Stimulated activated CD8-positive, alpha-beta memory T cell treated with anti-CD3 and anti-CD28 coated beads, Interleukin-2, amount 100 ng/mL, for 48 hours (primary cell): ENCODE results near the gene TRAK1.
"Not testable (repeated sequence)": the region's sequence is repeated elsewhere in the genome, so short reads cannot be mapped to it uniquely, and the experiment has no call there.

Experiments
- DNase-seq, 2 donors: peaks; one replicate each; pipeline ENCODE4 v3.0.0-alpha.2; 2020; ENCODE audit warnings: low read depth in 2 of 2

The TRAK1 gene

DNA sequence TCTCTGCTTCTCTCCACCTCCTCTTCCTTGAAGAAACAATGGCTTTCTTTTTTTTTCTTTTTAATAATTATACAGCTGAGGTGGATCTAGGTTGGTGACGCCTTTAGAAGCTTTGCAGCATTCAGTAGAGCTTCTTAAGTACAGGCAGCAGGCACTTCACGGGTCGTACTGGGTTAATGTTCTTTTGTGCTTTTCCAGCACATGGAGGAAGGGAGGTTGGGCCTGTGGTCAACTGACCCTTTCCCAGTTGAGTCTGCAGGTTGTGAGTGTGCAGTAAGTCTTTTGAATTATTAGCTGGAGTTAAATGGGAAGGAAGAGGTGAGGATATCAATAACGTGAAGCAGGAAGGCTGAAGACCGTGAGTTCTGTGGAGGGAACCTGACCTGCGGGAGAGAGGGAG is 7.0 kb downstream of the TRAK1 start:
- no peak for DNase-seq

DNA sequence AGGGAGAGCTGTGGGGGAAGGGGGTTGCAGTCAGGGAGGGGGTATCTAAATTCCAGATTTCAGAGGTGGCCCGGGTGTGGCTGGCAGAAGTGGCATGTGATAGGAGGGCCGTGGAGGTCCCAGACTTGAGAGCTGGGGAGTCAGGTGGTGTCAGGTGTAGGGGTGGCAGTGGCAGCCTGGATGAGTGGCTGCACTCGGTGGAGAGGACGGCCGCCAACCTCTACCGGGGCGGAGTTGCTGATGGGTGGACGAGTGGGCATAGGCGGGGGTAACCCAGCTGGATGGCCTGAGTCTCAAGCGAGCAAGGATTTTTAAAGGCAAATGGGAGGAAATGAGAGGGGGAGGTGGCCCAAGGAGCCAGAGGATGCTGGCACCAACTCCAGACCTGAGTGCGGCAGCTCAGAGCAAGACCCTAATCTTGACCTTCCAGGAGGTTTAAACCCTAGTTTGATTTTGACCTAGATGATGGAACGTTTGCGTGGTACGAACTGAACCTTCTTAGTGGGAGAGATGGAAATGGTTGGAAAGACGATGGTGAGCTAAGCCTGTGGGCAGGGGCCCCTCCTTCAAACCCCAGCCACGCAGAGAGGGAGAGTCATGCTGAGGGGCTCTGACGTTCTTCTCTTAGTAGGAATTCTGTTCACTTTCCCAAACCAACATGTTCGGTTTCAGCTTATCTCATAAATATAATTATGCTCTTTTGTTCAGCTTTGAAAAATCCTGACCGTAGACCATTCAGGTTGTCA is 8.0 kb downstream of the TRAK1 start:
- no peak for DNase-seq

DNA sequence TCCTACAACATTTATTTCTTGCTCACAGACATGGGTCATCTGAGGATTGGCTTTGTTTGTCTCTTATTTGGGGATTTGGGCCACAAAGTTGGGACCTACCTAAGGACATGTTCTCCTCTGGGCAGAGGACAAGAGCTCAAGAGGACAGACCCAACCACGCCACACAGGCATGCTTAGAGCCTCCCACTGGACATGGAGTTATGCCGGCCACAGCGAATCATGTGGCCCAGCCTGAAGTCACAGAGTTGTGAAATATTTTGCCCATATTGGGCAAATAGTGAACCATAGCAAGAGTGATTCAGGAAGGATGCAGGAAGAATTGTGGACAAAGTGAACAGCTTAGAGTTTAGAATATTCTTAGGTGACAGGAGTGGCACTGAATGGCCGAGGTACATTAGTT is 9.9 kb downstream of the TRAK1 start:
- DNase-seq: no peak

DNA sequence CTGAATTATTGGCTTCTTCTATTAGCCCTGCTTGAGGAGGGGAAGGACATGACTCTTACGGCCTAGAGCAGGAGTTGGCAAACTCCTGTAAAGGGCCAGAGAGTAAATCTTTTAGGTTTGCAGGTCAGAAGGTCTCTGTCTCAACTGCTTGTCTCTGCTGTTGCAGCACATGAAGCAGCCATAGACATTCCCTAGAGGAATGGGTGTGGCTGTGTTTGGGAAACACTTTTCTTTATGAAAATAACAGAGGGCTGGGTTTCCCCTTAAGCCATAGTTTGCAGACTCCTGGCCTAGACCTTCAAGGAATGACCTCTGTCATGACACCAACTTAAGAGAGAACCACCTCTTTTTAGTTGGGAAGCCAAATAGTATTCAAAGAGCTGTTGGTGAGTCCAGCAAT is 10.3 kb downstream of the TRAK1 start:
- DNase-seq: no peak

DNA sequence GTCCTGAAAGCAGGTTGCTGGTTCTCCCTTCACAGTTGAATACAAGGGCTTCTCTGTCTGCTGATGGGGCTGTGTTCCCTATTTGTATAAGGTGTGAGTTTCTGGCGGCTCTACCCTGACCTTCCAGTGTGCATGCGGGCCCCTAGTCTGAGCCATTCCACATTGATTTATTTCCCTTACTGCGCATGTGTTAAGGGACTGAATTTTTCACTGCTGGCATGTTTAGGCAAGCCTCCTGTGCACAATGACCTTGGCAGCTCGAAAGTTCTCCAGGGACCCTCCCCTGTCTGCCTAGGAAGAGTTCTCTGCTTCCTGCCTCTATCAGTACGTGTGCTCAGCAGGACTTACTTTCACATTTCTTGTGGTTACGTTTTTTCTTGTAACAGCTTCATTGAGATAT is 11.4 kb downstream of the TRAK1 start:
- no peak for DNase-seq

DNA sequence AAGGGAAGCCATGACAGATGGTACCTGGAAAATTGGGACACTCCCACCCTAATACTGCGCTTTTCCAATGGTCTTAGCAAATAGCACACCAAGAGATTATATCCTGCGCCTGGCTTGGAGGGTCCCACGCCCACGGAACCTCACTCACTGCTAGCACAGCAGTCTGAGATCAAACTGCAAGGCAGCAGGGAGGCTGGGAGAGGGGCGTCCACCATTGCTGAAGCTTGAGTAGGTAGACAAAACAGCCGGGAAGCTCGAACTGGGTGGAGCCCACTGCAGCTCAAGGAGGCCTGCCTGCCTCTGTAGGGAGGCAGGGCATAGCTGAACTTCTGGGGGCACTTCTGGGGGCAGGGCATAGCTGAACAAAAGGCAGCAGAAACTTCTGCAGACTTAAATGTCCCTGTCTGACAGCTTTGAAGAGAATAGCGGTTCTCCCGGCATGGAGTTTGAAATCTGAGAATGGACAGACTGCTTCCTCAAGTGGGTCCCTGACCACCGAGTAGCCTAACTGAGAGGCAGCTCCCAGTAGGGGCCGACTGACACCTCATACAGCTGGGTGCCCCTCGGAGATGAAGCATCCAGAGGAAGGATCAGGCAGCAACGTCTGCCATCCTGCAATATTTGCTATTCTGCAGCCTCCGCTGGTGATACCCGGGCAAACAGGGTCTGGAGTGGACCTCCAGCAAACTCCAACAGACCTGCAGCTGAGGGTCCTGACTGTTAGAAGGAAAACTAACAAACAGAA is 12.9 kb downstream of the TRAK1 start:
- not testable (repeated sequence) for DNase-seq

DNA sequence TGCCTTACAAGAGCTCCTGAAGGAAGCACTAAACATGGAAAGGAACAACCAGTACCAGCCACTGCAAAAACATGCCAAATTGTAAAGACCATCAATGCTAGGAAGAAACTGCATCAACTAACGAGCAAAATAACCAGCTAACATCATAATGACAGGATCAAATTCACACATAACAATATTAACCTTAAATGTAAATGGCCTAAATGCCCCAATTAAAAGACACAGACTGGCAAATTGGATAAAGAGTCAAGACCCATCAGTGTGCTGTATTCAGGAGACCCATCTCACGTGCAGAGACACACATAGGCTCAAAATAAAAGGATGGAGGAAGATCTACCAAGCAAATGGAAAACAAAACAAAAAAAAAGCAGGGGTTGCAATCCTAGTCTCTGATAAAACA is 14.8 kb downstream of the TRAK1 start:
- not testable (repeated sequence) for DNase-seq

DNA sequence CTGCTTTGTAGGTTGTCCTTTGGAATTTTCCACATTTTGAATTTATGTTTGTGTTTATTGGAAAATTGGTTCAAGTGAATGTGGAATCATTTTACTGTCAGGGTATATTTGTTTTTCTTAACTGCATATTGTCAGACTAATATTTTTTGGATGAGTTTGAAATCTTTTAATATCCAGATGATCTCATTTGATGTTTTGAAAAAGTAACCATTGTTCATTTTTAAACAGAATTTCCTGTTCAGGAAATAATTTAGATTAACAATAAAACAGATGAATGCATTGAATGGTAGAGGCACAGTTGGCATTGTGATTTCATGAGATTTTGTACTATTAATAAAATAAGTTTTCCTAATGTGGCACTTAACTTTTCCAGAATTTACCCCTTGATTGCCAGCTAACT is 15.5 kb downstream of the TRAK1 start:
- no peak for DNase-seq

DNA sequence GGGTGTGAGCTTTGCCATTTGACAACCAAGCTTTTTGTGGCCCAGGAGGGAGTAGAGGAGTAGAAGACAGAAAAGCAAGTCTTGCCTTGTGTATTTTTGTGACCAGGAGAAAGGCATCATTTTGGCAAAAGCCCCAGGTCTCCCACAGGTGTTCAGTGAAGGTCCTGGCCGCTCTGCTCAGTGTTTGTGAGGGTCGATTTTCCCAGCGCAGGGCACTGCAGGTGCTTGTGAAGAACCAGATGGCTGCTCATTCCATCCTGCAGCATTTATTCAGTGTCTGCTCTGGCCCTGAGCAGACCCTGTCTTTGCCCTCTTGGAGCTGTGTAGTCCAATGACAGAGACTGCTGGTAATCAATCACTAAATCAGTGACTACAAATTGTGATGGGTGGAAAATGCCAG is 19.5 kb downstream of the TRAK1 start:
- no peak for DNase-seq

DNA sequence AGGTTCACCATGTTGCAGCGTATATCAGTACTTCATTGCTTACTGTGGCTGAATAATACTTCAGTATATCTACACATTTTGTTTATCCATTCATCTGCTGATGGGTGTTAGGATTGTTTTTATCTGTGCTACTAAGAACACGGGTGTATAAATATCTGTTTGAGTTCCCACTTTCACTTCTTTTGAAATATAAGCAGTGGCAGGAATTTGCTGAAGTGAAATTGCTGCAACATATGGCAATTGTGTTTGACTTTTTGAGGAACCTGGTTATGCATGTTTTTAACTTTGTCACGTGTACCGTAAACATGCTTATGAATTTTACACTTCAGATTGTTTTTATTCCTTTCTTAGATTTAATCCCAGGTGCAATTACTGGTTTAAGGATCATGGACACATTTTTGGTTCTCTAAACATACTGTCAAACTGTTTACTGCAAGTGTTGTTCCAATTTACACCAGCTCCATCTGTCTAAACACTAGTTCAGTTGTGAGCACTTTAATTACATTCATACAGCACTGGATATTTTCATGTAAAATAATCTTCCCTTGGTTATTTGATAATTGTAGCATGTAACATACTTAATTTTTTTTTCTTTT is 23.1 kb downstream of the TRAK1 start:
- DNase-seq: no peak

DNA sequence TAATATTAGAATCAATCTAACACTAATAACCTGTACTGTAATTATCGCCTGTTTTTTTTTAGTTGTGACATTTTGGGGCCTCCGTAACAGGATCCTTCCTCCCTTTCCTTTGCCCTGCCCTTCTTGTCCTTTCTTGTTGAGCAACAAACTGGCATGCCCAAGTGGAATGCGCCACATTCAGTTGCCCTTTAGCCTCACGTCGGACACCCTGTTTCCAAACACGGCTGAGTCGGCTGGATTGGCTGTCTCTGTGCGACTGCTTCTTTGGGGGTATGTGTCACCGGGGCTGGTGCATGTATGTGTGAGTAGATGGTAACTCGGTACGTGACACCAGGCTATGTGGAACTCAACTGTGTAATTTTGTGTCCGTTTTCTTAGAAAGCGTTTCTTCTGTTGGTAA is 24.1 kb downstream of the TRAK1 start:
- DNase-seq: no peak

DNA sequence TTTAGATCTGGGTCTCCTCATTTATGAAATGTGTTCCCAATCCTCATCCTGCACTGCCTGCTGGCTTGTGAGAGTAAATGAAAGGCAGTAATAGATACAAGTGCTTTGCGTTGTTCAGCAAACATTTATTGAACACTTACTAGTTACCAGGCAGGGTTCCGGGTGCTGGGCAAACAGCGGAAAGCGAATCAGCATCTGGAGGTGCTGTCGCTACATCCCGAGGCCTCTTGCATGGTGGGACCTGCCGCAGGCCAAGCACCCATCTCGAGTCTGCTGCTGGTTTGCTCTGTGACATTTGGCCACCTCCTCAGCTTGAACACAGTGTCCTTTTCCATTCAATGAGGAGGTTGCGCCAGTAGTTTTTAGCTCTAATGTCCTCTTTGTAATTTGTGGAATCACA is 24.8 kb downstream of the TRAK1 start:
- DNase-seq: no peak

DNA sequence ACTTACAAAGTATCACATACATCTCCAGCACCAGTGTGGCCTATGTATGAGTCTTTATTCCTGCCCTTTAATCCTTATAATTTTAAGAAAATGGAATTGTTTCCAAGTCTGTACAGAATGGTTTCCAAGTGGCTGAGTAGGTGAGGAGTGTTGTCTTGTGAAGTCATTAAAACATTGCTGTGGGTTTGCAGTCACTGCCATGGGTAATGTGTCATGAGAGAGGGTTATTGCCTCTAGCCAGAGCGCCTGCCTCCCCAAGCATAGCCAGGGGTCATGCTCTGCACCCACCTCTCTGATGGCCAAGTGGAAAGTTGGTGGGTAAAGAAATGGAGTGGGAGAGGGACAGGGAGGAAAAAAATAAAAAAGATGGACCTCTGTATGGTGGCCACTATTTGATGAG is 25.3 kb downstream of the TRAK1 start:
- DNase-seq: no peak

DNA sequence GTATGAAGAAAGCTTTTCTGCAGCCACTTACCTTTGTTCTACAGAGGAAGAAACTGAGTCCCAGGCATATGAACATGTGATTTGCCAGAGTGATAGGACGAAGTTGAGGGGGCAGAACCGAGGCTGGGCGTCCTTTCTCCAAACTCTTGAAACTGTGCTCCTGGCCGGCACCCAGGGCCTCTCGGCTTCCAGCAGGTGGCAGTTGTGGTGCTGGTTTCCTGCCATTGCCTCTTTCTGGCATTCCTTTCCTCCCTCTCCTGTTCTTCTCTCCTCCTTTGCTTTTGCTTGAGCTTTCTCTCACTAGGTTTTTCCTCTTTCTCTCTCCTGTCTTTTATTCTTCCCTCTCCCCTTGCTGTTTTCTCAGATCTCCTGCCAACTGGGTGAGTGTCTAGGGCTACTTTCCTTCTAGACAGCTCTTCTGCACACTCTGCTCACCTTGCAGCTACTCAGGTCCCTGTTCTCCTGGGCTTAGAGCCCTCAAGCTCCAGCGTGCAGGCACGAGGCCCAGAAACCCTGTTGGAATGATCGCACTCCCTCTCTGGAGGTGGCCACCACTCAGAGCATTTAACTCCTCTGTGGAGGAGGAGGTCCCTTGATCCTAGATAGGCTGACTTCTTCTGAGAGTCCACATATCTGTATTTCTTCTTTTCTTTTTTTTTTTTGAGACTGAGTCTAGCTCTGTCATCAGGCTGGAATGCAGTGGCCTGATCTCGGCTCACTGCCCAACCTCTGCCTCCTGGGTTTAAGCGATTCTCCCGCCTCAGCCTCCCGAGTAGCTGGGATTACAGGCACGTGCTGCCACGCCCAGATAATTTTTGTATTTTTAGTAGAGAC is 26.2 kb downstream of the TRAK1 start:
- DNase-seq: no peak

DNA sequence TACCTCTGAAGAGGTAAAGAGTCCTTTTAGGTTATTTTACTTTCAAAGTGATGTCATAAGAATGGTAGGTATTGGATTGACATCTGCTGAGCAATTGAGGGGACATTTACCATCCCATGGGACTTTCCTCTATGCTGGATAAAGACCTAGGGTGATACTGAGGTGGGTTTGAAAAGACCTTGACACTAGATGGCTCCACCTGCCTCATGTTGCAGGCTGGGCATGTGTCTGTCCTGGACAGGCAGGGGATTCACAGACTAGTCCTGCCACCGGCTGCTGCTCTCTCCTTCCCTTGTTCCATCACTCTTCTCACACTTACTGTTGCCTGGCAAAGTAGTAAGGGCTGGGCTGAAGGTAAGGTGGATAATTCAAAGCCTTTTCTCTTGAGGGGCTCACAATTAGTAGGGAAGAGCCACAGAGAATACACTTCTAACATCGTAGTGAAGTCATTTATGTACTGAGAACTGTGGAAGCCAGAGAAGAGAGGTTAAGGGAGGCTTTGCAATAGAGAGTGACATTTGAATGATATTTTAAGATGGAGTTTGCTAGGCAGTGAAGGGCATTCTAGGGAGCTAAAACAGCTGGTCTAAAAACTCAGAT is 27.7 kb downstream of the TRAK1 start:
- no peak for DNase-seq

DNA sequence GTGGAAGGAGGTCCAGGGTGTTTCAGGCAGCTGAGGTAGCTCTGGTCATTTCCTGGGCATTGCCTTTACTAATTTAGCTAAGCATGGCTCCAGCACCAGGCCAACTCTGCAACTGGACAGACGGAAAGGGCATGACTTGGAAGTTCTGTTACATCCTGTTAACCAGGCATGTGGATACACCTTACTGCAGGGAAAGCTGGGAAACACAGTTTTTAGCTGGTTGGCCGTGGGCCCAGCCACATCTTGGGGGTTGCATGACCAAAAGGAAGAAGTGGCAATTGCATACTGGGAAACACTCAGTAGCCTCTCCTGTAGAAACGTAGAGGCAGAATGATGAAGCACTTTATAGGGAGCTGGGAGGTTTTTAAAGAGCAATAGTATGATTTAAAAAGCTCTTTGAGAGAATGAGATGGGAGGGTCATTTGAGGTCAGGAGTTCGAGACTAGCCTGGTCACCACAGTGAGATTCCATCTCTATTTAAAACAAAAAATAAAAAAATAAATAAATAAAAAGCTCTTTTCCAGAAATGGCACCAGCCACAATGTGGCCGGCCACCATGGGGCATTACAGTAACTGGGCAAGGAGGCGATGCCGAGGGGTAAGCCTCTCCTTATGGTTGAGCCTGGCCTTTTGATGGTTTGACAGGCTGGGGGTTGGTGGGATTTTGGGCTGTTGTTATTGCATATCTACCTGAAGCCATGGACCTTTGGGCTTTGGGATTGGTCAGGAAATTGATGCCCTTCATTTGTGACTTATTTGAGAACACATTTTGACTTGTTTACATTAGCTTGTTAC is 28.6 kb downstream of the TRAK1 start:
- DNase-seq: no peak

DNA sequence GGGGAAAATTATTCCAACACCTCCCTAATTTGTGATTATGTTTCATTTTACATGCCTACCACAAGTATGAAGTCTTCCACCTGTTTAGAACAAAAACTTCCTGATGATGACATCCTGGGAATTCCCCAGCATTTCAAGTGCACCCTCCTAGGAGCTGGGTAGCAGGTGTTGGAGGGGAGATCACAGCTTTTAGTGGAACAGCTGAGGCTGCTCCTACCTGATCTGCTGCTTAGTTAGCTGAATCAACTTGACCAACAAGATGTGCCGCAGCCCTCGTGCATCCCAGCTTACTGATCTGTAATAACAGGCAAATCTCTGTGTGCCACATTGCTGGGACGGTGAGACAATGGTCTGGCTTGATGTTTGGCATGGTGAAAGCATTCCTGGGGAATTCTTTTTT is 29.7 kb downstream of the TRAK1 start:
- DNase-seq: no peak

DNA sequence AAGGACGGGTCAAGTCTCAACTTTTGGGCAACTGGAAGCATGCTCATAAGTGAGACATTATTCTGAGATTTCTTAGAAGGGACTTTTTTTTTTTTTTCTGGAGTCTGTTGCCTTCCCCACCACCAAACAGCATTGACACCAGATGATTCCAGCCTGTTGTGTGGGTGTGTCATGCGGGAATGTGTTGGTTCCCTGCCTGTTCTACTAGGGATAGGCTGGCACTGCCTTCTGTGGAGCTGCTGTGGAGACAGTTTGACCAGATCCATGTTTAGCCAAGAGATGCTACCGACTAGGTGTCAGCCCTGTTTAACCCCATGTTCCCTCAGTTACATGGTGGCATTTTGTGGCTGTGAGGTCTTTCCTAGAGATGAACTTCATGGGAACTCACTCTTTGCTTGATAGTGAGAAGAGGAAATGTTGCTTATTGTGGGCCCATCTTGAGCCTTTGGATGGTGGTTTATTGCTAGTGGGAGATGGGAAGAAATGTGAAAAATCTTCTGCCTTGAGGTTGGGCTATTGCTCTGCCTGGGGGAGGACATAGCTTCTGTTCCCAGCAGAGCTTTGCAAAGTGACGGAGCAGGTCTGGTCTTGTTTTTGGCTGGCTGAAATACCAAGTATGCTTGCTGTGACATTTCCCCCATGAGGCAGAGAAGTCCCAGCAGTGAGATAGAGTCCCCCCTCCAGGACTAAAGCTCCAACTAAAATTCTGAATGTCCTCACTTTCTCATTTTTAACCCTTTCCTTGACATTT is 31.3 kb downstream of the TRAK1 start:
- no peak for DNase-seq

DNA sequence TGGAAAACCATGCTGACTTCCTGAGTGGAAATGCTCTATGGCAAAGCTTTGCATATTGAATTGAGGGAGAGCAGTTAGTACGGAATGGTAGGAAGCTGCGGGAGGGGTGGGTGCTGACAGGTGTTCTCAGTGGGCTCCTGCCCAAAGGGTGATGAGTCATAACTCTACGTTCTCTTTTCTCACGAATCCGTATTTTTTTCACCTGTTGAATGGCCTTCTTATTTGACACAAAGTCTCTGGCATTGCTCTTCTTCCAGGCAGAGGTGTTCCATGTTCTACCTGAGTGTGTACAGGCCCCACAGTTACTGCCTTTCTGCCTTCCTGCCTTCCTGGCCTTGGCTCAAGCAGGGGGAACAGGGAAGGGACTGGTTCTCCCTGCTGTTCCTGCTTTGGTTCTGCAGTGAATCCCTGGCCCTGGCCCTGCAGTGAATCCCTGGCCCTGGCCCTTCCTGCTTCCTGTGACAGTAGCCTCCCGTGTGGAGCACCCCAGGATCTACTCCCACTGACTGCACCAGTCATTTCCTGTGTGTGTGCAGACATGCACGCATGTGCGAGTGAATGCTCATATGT is 31.9 kb downstream of the TRAK1 start:
- DNase-seq: no peak
